Mesothelial cell of epicardium (in vitro differentiated cells): ENCODE data around the gene KLHDC10. TPM values are rescaled to one million over a fixed set of nuclear protein-coding genes. Genes with fewer than 3 reads are reported as not detected.
A peak's percentile ranks its signal among the peaks of the same experiment; 100 is the strongest.

Source experiments
- DNase-seq, 2 experiments: peaks; one replicate each; pipeline ENCODE4 v3.0.0; 2021; ENCODE audit warnings: low spot score in 2 of 2; ENCODE audit not compliant: unreplicated experiment in 2 of 2
- H3K27ac Mint-ChIP-seq: 2 replicates; pipeline ENCODE4 v1.8.0; 2021; ENCODE audit warnings: mixed read lengths
- H3K27me3 Mint-ChIP-seq: 2 replicates; pipeline ENCODE4 v1.8.0; 2021; ENCODE audit warnings: low read depth, mixed read lengths
- H3K36me3 Mint-ChIP-seq: 2 replicates; pipeline ENCODE4 v1.8.0; 2021; ENCODE audit warnings: mixed read lengths
- H3K4me1 Mint-ChIP-seq: 2 replicates; pipeline ENCODE4 v1.8.0; 2021; ENCODE audit warnings: mixed read lengths
- H3K4me3 Mint-ChIP-seq: 2 replicates; pipeline ENCODE4 v1.8.0; 2021; ENCODE audit warnings: mild to moderate bottlenecking, moderate library complexity, mixed read lengths
- H3K9me3 Mint-ChIP-seq: 2 replicates; pipeline ENCODE4 v1.8.0; 2021; ENCODE audit warnings: mixed read lengths
- CTCF ChIP-seq: fragments of 200-600 bp; sonication (generic); IDR thresholded peaks from one replicate; pipeline ENCODE4 v1.5.0; 2021; ENCODE audit warnings: antibody characterized with exemption; ENCODE audit not compliant: unreplicated experiment
- total RNA-seq: library from RNA; stranded (reverse); gene quantifications from 3 replicates; pipeline ENCODE4 v1.2.1, GENCODE V29; 2021

KLHDC10 gene
- total RNA-seq, 1 donor from 2014 or later: 45.9 TPM

GRCh38 chr7:130156140-130156539 lies 85.8 kb downstream of the KLHDC10 start:
- H3K9me3 Mint-ChIP-seq: peaks cover 15% of the 10 kb centered on the region
- no peak overlapping the region for H3K27ac Mint-ChIP-seq
- H3K36me3 Mint-ChIP-seq: peaks cover 45% of the 10 kb centered on the region
- TF ChIP-seq CTCF: no peak
- H3K27me3 Mint-ChIP-seq: no peaks in the 10 kb centered on the region
- peaks cover 5% of the 10 kb centered on the region for H3K4me1 Mint-ChIP-seq
- DNase-seq: no peak
- H3K4me3 Mint-ChIP-seq: no peak overlapping the region

- Mint-ChIP-seq H3K9me3 (peaks cover 15% of the 10 kb centered on the region), H3K36me3 (peaks cover 52% of the 10 kb centered on the region)
These were observed 87.4 kb downstream of the KLHDC10 start for GRCh38 chr7:130157700-130158099.

GRCh38 chr7:130160023-130160422 lies 89.7 kb downstream of the KLHDC10 start:
- no peaks in the 10 kb centered on the region for H3K27me3 Mint-ChIP-seq
- H3K9me3 Mint-ChIP-seq: peaks cover 15% of the 10 kb centered on the region
- H3K27ac Mint-ChIP-seq: no peak overlapping the region
- no peak overlapping the region for H3K4me3 Mint-ChIP-seq
- TF ChIP-seq CTCF: no peak
- H3K36me3 Mint-ChIP-seq: peaks cover 67% of the 10 kb centered on the region
- no peaks in the 10 kb centered on the region for H3K4me1 Mint-ChIP-seq
- no peak for DNase-seq

More at GRCh38 chr7:130157700-130158099, 87.4 kb downstream of the KLHDC10 start:
- H3K4me3 Mint-ChIP-seq: no peak overlapping the region
- DNase-seq: no peak
- peaks cover 5% of the 10 kb centered on the region for H3K4me1 Mint-ChIP-seq
- no peak overlapping the region for H3K27ac Mint-ChIP-seq
- no peaks in the 10 kb centered on the region for H3K27me3 Mint-ChIP-seq
- no peak for TF ChIP-seq CTCF

GRCh38 chr7:130160455-130160854 lies 90.1 kb downstream of the KLHDC10 start:
- Mint-ChIP-seq H3K27ac (no peak overlapping the region), H3K9me3 (peaks cover 14% of the 10 kb centered on the region), H3K4me3 (no peak overlapping the region), H3K27me3 (no peaks in the 10 kb centered on the region), H3K4me1 (no peaks in the 10 kb centered on the region), H3K36me3 (peaks cover 68% of the 10 kb centered on the region)
- no peak for TF ChIP-seq CTCF
- no peak for DNase-seq

- Mint-ChIP-seq H3K4me3 (no peak overlapping the region), H3K27me3 (no peaks in the 10 kb centered on the region), H3K9me3 (peaks cover 12% of the 10 kb centered on the region), H3K36me3 (peaks cover 59% of the 10 kb centered on the region), H3K4me1 (peaks cover 2% of the 10 kb centered on the region), H3K27ac (no peak overlapping the region)
- DNase-seq: no peak
- no peak for TF ChIP-seq CTCF
These were observed 91.9 kb downstream of the KLHDC10 start for GRCh38 chr7:130162196-130162595.

GRCh38 chr7:130174237-130174959 lies 104.1 kb downstream of the KLHDC10 start:
- peaks cover 43% of the 10 kb centered on the region for H3K36me3 Mint-ChIP-seq
- H3K9me3 Mint-ChIP-seq: no peaks in the 10 kb centered on the region
- DNase-seq: no peak
- no peak for TF ChIP-seq CTCF
- no peaks in the 10 kb centered on the region for H3K27me3 Mint-ChIP-seq
- no peak overlapping the region for H3K4me3 Mint-ChIP-seq
- peak overlapping the region; percentile 81 for H3K27ac Mint-ChIP-seq
- H3K4me1 Mint-ChIP-seq: peaks cover 6% of the 10 kb centered on the region
